ENCODE data around the gene RNF169.

DNA sequence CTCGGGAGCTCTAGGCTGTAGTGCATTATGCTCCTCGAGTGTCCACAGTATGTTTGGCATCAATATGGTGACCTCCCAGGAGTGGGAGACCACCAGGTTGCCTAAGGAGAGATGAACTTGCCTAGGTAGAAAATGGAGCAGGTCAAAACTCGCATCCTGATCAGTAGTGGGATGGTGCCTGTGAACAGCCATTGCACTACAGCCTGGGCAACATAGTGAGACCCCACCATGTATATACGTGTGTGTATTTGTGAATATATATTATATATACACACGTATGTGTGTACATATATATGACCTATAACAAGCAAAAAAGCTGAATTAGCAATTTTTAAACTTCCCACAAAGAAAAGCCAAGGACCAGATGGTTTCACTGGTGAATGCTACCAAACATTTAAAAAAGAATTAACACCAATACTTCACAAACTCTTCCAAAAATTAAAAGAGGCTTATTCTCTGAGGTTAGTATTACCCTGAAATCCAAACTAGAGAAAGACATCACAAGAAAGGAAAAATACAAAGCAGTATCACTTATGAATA, 97.4 kb downstream of the RNF169 start:
- TF ChIP-seq GATA2 (IDR thresholded peaks at IDR 0.05; ENCODE audit: low read depth, low read length) (no peak), GATA3 (IDR thresholded peaks at IDR 0.05; ENCODE audit: low read depth, low read length) (no peak)
